GM19467 (cell line): ENCODE data around the gene HSDL2.

Source experiments
- ATAC-seq: cut with Tn5 transposase; IDR thresholded peaks from one replicate; pipeline ENCODE4 v1.9.1; 2021; ENCODE audit warnings: mild to moderate bottlenecking, moderate library complexity; ENCODE audit not compliant: unreplicated experiment

HSDL2 gene

GRCh38 chr9:112380102-112380824, at the start of gene HSDL2:
Gene HSDL2 (plus strand): TSS chr9:112380108. CDS start chr9:112380164, 56 bp downstream.
- peak; percentile 5 for ATAC-seq

- no peak for ATAC-seq
Observed at GRCh38 chr9:112331674-112331952, 48.3 kb upstream of the HSDL2 start.

- no peak for ATAC-seq
Observed at GRCh38 chr9:112332214-112332613, 47.7 kb upstream of the HSDL2 start.

- ATAC-seq = no peak
Observed at GRCh38 chr9:112332674-112332976, 47.3 kb upstream of the HSDL2 start.

GRCh38 chr9:112332977-112333638, 46.8 kb upstream of the HSDL2 start, which contains the start of gene PTBP3:
Gene PTBP3 (minus strand): TSS chr9:112333619. CDS start chr9:112297865, 35,754 bp downstream.
- peak; percentile 50 for ATAC-seq

GRCh38 chr9:112333639-112334431, 46.1 kb upstream of the HSDL2 start:
- ATAC-seq = peak; percentile 65

- no peak for ATAC-seq
Observed at GRCh38 chr9:112334432-112334841, 45.5 kb upstream of the HSDL2 start.

- ATAC-seq = no peak
Observed at GRCh38 chr9:112337547-112337946, 42.4 kb upstream of the HSDL2 start.

GRCh38 chr9:112338561-112338960, 41.3 kb upstream of the HSDL2 start:
- no peak for ATAC-seq

GRCh38 chr9:112339886-112340285, 40.0 kb upstream of the HSDL2 start:
- no peak for ATAC-seq

GRCh38 chr9:112341730-112342129, 38.2 kb upstream of the HSDL2 start:
- no peak for ATAC-seq

- no peak for ATAC-seq
Observed at GRCh38 chr9:112348257-112349007, 31.5 kb upstream of the HSDL2 start.

GRCh38 chr9:112349008-112349333, 30.9 kb upstream of the HSDL2 start:
- no peak for ATAC-seq

- ATAC-seq = no peak
Observed at GRCh38 chr9:112351184-112351583, 28.7 kb upstream of the HSDL2 start.

- no peak for ATAC-seq
Observed at GRCh38 chr9:112352209-112352608, 27.7 kb upstream of the HSDL2 start.

GRCh38 chr9:112354081-112354743, 25.7 kb upstream of the HSDL2 start:
- no peak for ATAC-seq

- ATAC-seq = no peak
Observed at GRCh38 chr9:112355427-112355897, 24.4 kb upstream of the HSDL2 start.

- no peak for ATAC-seq
Observed at GRCh38 chr9:112360047-112360804, 19.7 kb upstream of the HSDL2 start.

GRCh38 chr9:112361601-112362000, 18.3 kb upstream of the HSDL2 start:
- no peak for ATAC-seq

GRCh38 chr9:112364761-112365160, 15.1 kb upstream of the HSDL2 start:
- no peak for ATAC-seq
